ENCODE data around the gene GABRR1. TPM values are rescaled to one million over a fixed set of nuclear protein-coding genes. Genes with fewer than 3 reads are reported as not detected.

GABRR1 gene
- total RNA-seq, 1 donor: not detected

GRCh38 chr6:89173634-89174033 lies 43.5 kb downstream of the GABRR1 start:
- TF ChIP-seq, protein P1, sequence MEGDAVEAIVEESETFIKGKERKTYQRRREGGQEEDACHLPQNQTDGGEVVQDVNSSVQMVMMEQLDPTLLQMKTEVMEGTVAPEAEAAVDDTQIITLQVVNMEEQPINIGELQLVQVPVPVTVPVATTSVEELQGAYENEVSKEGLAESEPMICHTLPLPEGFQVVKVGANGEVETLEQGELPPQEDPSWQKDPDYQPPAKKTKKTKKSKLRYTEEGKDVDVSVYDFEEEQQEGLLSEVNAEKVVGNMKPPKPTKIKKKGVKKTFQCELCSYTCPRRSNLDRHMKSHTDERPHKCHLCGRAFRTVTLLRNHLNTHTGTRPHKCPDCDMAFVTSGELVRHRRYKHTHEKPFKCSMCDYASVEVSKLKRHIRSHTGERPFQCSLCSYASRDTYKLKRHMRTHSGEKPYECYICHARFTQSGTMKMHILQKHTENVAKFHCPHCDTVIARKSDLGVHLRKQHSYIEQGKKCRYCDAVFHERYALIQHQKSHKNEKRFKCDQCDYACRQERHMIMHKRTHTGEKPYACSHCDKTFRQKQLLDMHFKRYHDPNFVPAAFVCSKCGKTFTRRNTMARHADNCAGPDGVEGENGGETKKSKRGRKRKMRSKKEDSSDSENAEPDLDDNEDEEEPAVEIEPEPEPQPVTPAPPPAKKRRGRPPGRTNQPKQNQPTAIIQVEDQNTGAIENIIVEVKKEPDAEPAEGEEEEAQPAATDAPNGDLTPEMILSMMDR (IDR thresholded peaks at IDR 0.05; ENCODE audit: insufficient read depth, low read length): no peak
- H3K4me3 ChIP-seq (ENCODE audit: low read depth, low read length): no peak overlapping the region
- DNase-seq (ENCODE audit: low read depth): no peak

GRCh38 chr6:89172131-89172530 lies 45.0 kb downstream of the GABRR1 start:
- no peak for DNase-seq (ENCODE audit: low read depth)
- TF ChIP-seq, protein P1 (IDR thresholded peaks at IDR 0.05; ENCODE audit: insufficient read depth, low read length): no peak
- H3K4me3 ChIP-seq (ENCODE audit: low read depth, low read length): no peak overlapping the region

DNA sequence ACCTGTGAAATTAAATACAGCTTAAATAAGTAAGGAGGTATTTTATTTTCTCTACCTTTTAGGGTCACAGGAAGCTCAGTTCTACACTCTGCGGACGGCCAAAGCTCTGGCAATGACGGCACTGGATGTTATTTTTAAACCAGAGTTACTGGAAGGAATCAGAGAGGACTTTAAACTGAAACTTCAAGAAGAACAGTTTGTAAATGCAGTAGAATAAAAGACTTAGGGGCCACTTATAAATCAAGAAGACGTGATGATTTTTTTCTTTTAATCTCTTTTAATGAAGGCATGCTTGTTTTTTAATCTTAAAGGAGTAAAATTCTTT lies 55.1 kb downstream of the GABRR1 start:
- no peak overlapping the region for H3K4me3 ChIP-seq (ENCODE audit: low read depth, low read length)
- TF ChIP-seq, protein P1 (IDR thresholded peaks at IDR 0.05; ENCODE audit: insufficient read depth, low read length): no peak
- DNase-seq (ENCODE audit: low read depth): no peak

- peak; percentile 76 for DNase-seq (ENCODE audit: low read depth)
- TF ChIP-seq, protein P1 (IDR thresholded peaks at IDR 0.05; ENCODE audit: insufficient read depth, low read length): no peak
- no peak overlapping the region for H3K4me3 ChIP-seq (ENCODE audit: low read depth, low read length)
Observed at GRCh38 chr6:89161326-89162046, 55.7 kb downstream of the GABRR1 start.

DNA sequence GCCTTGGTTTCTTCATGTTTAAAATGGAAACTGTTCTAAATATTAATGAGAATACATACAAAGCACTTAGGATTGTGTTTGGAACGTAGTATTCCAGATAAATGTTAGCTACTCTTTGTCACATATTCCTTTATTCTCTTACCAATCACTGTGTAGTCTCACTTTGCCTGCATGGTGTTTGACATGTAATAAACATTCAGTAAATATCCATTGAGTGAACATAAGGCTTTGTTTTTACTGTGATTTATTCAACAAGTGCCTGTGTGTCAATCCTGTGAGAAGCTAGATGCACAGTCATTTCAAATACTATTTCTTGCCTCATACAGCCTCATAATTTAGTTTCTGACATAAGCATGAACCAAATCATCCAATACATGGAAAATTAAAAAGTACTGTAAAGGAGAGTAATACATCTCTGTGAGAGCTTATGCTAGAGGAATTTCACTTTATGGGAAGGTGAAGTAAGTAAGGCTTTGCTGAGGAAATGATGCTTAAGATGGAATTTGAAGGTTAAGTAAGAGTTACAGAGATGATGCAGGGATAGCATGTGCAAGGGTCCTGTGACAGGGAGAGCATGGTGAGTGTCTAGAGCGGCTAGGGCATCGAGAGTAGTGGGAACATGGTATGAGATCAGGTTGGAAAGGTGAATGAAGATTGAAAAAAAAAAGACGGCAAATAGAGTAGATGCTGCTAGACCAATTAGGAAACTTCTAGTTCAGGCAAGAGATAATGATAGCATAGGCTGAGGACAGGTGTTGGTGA lies 56.6 kb downstream of the GABRR1 start:
- H3K4me3 ChIP-seq (ENCODE audit: low read depth, low read length): no peak overlapping the region
- no peak for DNase-seq (ENCODE audit: low read depth)
- TF ChIP-seq, protein P1 (IDR thresholded peaks at IDR 0.05; ENCODE audit: insufficient read depth, low read length): no peak

DNA sequence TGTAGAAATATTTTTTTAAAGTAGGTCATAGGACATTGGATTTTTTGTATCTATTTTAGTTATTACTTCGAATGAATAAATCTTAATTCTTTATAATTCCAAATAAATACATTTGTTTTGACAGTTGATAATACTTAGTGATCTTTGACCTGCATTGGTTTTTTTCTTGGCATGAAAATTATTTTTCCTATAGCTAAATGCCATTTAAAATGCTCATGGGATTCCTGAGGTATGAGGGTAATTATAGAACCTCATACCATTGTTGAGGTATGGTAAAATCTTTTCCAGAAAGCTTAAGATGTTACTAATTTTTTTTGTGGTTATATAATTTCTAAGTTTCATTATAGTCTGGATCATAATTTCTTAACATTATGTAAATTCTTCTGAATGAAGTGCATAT lies 63.0 kb downstream of the GABRR1 start:
- peak; percentile 26 for DNase-seq (ENCODE audit: low read depth)
- no peak overlapping the region for H3K4me3 ChIP-seq (ENCODE audit: low read depth, low read length)
- TF ChIP-seq, protein P1 (IDR thresholded peaks at IDR 0.05; ENCODE audit: insufficient read depth, low read length): no peak

Measured in fibroblast of the aortic adventitia (primary cell).